ENCODE data around the gene PMM2.

Gene PMM2

DNA sequence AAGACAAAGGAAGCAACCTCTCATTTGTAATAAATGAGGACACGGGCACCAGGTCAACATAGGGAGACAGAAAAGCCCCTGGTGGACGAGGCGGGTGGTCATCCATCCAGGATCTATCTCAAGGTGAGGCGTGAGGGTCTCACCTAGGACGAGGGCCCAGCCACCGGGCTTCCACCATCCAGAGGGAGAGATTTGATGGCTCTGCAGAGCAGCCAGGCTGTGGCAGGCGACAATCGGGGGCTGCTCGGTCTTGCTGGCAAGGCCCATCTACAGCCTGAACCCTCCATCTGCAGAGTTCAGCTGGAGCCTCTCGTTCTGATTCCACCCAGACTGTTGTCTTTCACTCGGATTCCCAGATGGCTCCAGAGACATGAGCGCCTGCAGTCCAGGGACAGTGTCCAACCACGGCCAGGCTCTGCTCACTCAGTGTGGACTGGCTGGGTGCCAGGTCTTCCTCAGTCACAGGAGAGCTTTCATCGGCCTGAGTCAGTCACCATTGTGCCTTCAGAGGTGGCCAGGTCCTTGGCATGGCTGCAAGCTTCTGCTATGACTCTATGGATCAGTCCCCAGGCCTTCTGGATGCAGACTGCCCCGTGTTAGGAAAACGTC, 90.4 kb downstream of the PMM2 start:
- DNase-seq (ENCODE audit: low spot score), result no peak

DNA sequence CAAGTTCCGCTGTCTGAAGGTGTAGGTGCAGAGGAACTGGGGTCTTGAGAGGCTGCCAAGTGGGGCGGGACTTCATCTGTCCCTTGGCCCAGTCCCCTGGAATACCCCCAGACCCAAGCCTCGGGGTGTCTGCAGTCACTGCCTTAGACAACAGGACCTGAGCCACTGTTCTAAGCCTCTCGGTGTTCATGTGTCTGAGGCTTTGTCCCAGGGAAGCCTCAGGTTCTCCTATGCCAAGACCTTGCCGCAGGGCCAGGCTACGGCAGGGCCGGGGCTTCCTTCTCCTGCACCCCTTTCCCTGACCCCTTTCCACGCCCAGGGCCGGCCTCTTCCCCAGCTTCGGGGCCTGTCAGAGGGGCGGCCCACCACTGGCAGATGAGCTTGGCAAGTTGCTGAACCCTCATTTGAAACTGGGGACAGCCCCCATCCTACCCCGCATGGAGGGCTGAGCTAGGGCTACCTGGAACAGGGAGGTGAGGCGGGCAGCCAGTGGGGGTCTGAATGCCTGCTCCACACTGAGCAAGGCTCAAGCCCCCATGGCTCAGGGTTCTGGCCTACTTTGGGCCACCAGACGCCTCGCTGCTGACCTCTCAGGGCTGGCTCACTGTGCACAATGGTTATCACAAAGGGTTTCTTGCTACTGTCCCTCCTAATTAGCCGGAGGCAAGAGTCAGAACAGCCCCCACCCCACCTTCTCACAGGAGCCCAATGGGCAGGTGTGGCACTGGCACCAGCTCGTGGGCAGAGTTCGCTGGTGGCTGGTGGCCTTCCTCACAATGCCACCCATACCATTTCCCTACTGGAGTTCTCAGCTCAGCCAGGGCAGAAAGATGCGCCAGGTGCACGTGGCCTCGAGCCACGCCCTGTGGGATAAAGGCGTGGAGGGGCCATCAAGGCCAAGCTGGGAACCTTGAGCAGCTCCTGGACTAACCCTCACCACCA, 91.6 kb downstream of the PMM2 start:
- DNase-seq (ENCODE audit: low spot score), result no peak

DNA sequence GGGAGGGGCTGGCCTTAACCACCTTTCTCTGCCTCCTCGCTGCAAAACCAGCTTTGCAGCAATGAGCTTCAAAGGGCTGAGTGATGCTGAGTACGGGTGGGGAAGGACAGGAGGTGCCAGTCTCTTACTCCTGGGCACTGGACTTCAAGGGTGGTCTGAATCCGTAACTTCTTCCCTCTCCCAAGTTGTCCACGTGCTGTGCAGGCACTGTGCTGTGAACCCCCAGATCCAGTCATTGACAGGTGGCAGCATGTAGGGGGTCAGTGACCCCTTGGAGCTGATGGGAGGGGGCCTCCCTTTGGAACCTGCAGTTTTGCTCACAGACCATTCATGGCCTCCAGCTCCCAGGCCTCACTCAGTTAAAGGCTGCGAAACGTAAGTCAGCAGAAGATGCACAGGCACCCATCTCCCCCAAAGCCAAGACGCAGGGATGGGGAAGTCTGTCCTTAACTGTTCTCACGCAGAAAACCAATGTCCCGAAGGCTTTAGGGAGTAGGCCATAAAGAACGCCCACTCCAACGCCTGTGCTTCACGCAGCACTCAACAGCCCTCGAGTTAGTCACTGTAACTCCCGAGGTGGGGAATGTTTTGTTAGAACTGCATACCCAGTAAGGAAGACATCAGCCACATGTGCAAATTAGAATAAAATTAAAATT, 92.4 kb downstream of the PMM2 start:
- no peak for DNase-seq (ENCODE audit: low spot score)

DNA sequence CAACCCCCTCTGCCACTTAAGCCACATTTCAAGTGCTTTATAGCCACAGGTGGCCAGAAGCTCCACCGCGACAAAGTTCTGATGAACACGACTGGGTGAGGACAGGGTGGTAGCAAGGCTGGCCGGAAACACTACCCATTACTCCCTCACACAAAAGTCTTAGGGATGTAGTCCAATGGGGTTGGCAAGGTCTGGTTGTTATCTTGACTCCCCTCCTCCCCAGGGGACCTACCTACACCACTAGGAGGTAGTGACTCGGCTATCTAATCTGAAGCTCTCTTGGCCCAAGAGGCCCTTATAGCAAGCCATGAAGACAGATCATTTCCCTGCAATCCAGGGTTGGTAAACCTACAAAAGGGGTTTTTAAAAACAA, 92.9 kb downstream of the PMM2 start:
- no peak for DNase-seq (ENCODE audit: low spot score)

DNA sequence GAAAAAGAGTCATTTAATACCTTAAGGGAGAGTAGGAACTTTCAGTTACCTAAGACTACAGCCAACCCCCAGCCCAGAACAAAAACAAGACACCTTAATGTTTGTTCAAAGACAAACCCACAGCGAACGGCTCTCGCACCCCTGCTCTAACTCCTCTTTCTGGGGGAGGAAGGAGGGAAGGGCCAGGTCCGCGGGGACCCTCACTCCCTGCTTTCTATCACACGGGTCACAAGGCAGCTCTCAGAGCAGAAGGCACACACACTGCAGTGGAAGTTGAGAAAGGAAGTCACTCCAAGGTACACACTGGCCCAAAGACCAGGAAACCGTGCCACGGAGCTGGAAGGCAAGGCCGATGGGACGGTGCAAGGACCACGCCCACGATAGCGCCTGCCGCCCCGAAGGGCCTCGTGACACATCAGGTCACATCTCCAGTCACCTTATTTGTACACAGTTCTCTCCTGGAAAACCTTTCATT, 94.5 kb downstream of the PMM2 start:
- DNase-seq (ENCODE audit: low spot score), result no peak

DNA sequence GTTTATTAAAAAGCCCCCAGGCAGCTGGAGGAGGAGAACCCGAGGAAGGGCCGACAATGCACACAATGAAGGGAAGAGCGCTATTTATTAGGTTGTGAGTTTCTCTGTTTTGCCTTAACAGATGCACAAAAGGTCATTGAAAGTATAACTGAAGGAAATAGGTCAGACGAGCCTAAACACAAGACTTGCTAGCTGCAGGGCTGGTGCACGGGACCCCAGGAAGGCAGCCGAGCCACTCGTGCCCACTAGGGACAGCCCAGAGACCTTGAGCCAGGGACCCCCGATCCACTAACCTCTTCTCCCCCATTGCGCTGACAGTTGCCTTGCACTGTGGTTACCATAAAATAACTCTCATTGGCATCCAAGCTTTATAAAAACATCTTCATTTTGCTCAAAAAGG, 95.8 kb downstream of the PMM2 start:
- no peak for DNase-seq (ENCODE audit: low spot score)

DNA sequence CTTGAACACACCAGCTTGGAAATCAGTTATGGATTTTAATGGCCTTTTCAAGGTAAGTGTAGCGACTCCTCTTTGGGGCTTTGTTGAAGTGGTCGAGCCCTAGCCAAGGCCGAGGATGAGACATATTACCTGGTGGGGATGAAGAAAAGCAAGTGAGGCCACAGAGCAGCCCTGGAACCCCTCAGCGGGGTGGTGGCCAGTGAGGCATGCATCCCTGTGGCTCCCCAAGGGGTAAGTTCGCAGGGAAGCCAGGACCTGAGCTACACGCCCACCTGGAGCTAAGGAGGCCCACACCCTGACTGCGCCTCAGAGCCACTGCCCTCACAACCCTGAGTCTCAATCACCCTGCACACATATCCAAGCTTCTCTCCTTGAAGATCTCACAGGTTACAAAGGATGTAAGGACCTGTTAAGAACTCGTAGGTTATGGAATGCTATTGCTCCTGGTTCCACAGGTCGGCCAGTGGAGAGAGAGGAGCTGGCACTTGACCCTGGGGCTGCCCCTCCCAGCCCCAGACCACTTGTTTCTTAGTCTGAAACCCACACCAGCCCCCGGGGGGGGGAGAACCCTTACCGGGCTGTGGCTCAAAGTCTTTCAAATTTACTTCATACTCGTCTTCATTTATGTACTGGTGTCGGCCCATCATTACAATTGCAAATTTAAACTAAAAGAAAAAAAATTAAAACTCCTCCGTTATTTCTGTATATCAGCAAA, 96.5 kb downstream of the PMM2 start:
- DNase-seq (ENCODE audit: low spot score), result no peak

DNA sequence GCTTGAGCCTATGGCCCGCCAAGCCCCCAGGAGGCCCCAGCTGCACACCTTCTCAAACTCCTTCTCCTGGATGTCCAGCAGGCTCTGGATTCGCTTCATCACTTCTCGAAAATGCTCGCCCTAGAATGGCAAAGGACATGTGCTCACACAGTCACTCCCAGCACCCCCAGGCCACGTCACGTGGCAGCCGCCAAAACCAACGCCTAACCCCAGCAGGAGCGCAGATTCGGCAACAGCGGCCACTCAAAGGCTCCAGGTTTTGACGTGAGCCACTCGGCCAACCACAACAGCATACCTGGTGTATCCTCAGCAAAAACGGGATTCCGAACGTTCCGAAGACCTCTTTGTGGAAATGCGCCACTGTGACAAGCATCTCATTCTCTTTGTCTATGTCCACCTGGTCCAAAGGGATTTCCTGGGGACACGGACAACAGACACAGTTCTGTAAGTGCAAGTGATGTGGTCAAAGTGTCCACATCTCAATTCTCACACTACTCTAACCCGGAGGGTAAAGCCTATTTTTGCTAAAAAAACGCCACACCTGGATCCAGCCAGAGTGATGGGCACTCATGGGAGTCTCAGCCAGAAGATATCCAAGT, 97.2 kb downstream of the PMM2 start:
- DNase-seq (ENCODE audit: low spot score), result no peak

DNA sequence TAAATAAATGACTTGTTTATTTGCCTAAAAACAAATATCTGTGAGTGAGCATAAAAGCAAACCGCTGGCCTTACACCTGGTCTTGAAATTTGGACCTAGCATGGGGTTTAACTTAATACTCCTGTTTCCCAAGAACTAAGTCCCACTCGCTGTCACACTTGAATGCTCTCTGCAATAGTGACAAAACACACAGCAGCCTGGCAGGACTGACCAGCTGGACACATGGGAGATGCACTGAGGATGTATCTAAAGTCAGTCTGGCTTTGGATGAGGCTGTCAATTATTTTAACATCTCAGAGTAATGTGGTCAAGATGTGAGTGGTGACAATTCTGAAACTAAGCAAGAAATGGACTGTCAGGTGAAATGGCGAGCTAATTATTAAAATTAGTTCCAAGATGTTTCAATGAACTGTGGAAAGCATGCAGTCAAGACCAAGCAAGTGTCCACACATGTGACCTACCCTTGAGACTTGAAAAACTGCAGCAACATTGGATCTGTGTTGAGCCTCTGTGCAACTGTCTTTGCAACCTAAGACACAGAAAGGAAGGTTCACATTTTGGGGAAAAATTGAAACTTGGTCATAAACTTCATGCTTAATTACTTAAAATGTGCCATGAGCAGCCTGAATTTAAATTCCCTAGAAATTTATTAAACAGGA, 101.2 kb downstream of the PMM2 start:
- DNase-seq (ENCODE audit: low spot score), result no peak

Measured in D341Med (cell line).